ENCODE data around the gene PTPRN2.

Gene PTPRN2

GRCh38 chr7:158450476-158451124 is 137.0 kb downstream of the PTPRN2 start:
- FAIRE-seq (no peak), DNase-seq (ENCODE audit: insufficient read length, low spot score) (no peak)
- no peak for TF ChIP-seq CTCF (IDR thresholded peaks at IDR 0.05; ENCODE audit: insufficient read depth, missing control alignments)

DNA sequence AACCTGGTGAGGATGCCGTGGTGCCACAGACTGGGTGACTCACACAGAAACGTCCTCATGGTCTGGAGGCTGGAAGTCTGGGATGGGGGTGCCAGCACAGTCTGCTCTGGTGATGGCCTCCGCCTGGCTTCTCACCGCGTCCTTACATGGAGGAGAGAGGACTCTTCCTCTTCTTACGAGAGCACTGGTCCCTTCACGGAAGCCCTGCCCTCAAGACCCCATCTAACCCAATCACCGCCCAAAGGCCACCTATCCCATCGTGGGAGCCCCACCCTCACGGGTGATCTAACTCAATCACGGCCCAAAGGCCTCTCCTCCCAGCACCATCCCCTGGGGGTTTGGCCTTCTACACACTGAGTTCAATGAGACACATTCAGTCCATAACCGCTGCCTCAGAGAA is 137.7 kb downstream of the PTPRN2 start:
- FAIRE-seq: no peak
- no peak for DNase-seq (ENCODE audit: insufficient read length, low spot score)
- no peak for TF ChIP-seq CTCF (IDR thresholded peaks at IDR 0.05; ENCODE audit: insufficient read depth, missing control alignments)

- FAIRE-seq (no peak), DNase-seq (ENCODE audit: insufficient read length, low spot score) (no peak)
- TF ChIP-seq CTCF (IDR thresholded peaks at IDR 0.05; ENCODE audit: insufficient read depth, missing control alignments): no peak
These were observed 138.4 kb downstream of the PTPRN2 start for GRCh38 chr7:158449266-158449665.

DNA sequence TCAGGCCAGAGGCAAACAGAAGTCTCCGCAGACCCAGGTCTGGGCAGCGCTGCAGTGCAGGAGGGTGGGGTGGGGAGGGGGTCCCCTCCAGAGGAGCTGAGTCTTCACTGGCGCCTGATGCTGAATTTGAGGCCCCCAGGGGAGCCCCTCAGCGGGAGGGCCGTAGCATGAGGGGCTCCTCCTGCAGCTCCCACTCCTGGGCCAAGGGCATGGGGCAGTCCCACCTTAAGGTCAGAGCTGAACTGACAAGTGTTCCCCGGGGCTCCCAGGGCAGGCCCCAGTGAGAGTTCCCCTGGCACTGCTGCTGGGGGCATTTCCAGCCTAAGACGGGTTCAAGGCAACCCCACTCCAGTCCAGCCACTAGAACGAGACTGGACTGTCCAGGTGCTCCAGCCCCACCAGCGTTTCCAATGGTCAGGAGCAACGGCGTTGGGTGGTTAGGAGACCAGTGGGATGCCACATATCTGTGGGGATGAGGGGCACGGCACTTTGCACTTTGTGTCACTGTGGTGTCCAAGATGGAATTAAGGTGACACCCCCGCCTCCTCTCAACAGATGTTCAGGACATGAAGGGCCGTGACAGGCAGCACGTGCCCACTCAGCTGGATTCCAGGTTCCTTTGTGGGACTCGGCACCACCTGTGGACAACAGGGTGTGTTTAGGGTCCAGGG is 139.1 kb downstream of the PTPRN2 start:
- no peak for TF ChIP-seq CTCF (IDR thresholded peaks at IDR 0.05; ENCODE audit: insufficient read depth, missing control alignments)
- DNase-seq (ENCODE audit: insufficient read length, low spot score): no peak
- no peak for FAIRE-seq

- TF ChIP-seq CTCF (IDR thresholded peaks at IDR 0.05; ENCODE audit: insufficient read depth, missing control alignments): no peak
- no peak for FAIRE-seq
- no peak for DNase-seq (ENCODE audit: insufficient read length, low spot score)
These were observed 140.0 kb downstream of the PTPRN2 start for GRCh38 chr7:158447506-158448171.

GRCh38 chr7:158447151-158447505 is 140.5 kb downstream of the PTPRN2 start:
- DNase-seq (ENCODE audit: insufficient read length, low spot score): no peak
- no peak for TF ChIP-seq CTCF (IDR thresholded peaks at IDR 0.05; ENCODE audit: insufficient read depth, missing control alignments)
- FAIRE-seq: no peak

- no peak for TF ChIP-seq CTCF (IDR thresholded peaks at IDR 0.05; ENCODE audit: insufficient read depth, missing control alignments)
- DNase-seq (ENCODE audit: insufficient read length, low spot score): no peak
- FAIRE-seq: no peak
These were observed 140.9 kb downstream of the PTPRN2 start for GRCh38 chr7:158446706-158447105.
